Measurements from ENCODE around the gene NCF2. TPM values are rescaled to one million over a fixed set of nuclear protein-coding genes. Genes with fewer than 3 reads are reported as not detected.

The NCF2 gene
- total and polyA plus RNA-seq, 4 donors, result 1.2 to 15.1 (median 7.5) TPM

- Histone ChIP-seq H3K27ac (ENCODE audit: low read depth in 1 of 2, low read length in 2 of 2) (peak overlapping the region; percentile 44 to 57), H3K9me3 (ENCODE audit: control insufficient read depth in 4 of 4, low read length in 3 of 4) (no peaks in the 10 kb centered on the region), H3K4me3 (ENCODE audit: low read depth in 1 of 3, low read length in 3 of 3) (no peak overlapping the region), H3K4me1 (ENCODE audit: control insufficient read depth in 4 of 4, insufficient read depth in 4 of 4, low read length in 3 of 4) (peaks cover 0 to 3% (median 0%) of the 10 kb centered on the region in 4 donors), H3K27me3 (ENCODE audit: control insufficient read depth in 4 of 4, insufficient read depth in 4 of 4, low read length in 3 of 4) (no peaks in the 10 kb centered on the region), H3K9ac (ENCODE audit: low read depth in 1 of 2, low read length in 2 of 2) (no peak overlapping the region), H3K36me3 (ENCODE audit: control insufficient read depth in 4 of 4, insufficient read depth in 3 of 4, low read depth in 1 of 4, low read length in 3 of 4) (no peaks in the 10 kb centered on the region)
- 85% methylated on average over 4 of the region's 4 CpGs for WGBS
- DNase-seq (ENCODE audit: low spot score), result no peak
- TF ChIP-seq REST (IDR thresholded peaks at IDR 0.05) (no peak), TAF1 (conservative IDR thresholded peaks at IDR 0.05) (no peak), JUND (IDR thresholded peaks at IDR 0.05) (no peak), GABPA (IDR thresholded peaks at IDR 0.05 in 1 of 2, conservative IDR thresholded peaks at IDR 0.05 in 1 of 2) (no peak), EGR1 (IDR thresholded peaks at IDR 0.05; ENCODE audit: low read depth in 2 of 2) (no peak), RAD21 (IDR thresholded peaks at IDR 0.05) (no peak), YY1 (IDR thresholded peaks at IDR 0.05) (no peak), FOXA2 (IDR thresholded peaks at IDR 0.05) (no peak)
- TF ChIP-seq, protein P1, sequence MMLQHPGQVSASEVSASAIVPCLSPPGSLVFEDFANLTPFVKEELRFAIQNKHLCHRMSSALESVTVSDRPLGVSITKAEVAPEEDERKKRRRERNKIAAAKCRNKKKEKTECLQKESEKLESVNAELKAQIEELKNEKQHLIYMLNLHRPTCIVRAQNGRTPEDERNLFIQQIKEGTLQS (IDR thresholded peaks at IDR 0.05), result no peak
Measured at GRCh38 chr1:183589874-183590243, 400 bp downstream of the NCF2 start.

- DNase-seq (ENCODE audit: low spot score), result no peak
- Histone ChIP-seq H3K36me3 (ENCODE audit: control insufficient read depth in 4 of 4, insufficient read depth in 3 of 4, low read depth in 1 of 4, low read length in 3 of 4) (no peaks in the 10 kb centered on the region), H3K4me3 (ENCODE audit: low read depth in 1 of 3, low read length in 3 of 3) (no peak overlapping the region), H3K4me1 (ENCODE audit: control insufficient read depth in 4 of 4, insufficient read depth in 4 of 4, low read length in 3 of 4) (peaks cover 0 to 3% (median 0%) of the 10 kb centered on the region in 4 donors), H3K9ac (ENCODE audit: low read depth in 1 of 2, low read length in 2 of 2) (no peak overlapping the region), H3K27me3 (ENCODE audit: control insufficient read depth in 4 of 4, insufficient read depth in 4 of 4, low read length in 3 of 4) (no peaks in the 10 kb centered on the region), H3K27ac (ENCODE audit: low read depth in 1 of 2, low read length in 2 of 2) (peak overlapping the region; percentile 44 to 57), H3K9me3 (ENCODE audit: control insufficient read depth in 4 of 4, low read length in 3 of 4) (no peaks in the 10 kb centered on the region)
- WGBS, result 88% methylated on average over 5 of the region's 5 CpGs
- TF ChIP-seq SP1 (IDR thresholded peaks at IDR 0.05) (no peak), EGR1 (IDR thresholded peaks at IDR 0.05; ENCODE audit: low read depth in 2 of 2) (no peak), GABPA (IDR thresholded peaks at IDR 0.05 in 1 of 2, conservative IDR thresholded peaks at IDR 0.05 in 1 of 2) (no peak), HNF4A (conservative IDR thresholded peaks at IDR 0.05) (no peak), JUND (IDR thresholded peaks at IDR 0.05) (no peak), YY1 (IDR thresholded peaks at IDR 0.05) (no peak), TAF1 (conservative IDR thresholded peaks at IDR 0.05) (no peak)
- TF ChIP-seq, protein P2, sequence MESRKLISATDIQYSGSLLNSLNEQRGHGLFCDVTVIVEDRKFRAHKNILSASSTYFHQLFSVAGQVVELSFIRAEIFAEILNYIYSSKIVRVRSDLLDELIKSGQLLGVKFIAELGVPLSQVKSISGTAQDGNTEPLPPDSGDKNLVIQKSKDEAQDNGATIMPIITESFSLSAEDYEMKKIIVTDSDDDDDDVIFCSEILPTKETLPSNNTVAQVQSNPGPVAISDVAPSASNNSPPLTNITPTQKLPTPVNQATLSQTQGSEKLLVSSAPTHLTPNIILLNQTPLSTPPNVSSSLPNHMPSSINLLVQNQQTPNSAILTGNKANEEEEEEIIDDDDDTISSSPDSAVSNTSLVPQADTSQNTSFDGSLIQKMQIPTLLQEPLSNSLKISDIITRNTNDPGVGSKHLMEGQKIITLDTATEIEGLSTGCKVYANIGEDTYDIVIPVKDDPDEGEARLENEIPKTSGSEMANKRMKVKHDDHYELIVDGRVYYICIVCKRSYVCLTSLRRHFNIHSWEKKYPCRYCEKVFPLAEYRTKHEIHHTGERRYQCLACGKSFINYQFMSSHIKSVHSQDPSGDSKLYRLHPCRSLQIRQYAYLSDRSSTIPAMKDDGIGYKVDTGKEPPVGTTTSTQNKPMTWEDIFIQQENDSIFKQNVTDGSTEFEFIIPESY (IDR thresholded peaks at IDR 0.05), result no peak
Measured at GRCh38 chr1:183589384-183589783, 875 bp downstream of the NCF2 start.

GRCh38 chr1:183588827-183589226 is 1.4 kb downstream of the NCF2 start:
- Histone ChIP-seq H3K36me3 (ENCODE audit: control insufficient read depth in 4 of 4, insufficient read depth in 3 of 4, low read depth in 1 of 4, low read length in 3 of 4) (no peaks in the 10 kb centered on the region), H3K9ac (ENCODE audit: low read depth in 1 of 2, low read length in 2 of 2) (no peak overlapping the region), H3K27ac (ENCODE audit: low read depth in 1 of 2, low read length in 2 of 2) (peak overlapping the region; percentile 15 to 57), H3K4me1 (ENCODE audit: control insufficient read depth in 4 of 4, insufficient read depth in 4 of 4, low read length in 3 of 4) (peaks cover 0 to 3% (median 0%) of the 10 kb centered on the region in 4 donors), H3K27me3 (ENCODE audit: control insufficient read depth in 4 of 4, insufficient read depth in 4 of 4, low read length in 3 of 4) (no peaks in the 10 kb centered on the region), H3K9me3 (ENCODE audit: control insufficient read depth in 4 of 4, low read length in 3 of 4) (no peaks in the 10 kb centered on the region), H3K4me3 (ENCODE audit: low read depth in 1 of 3, low read length in 3 of 3) (no peak overlapping the region)
- no peak for DNase-seq (ENCODE audit: low spot score)
- TF ChIP-seq EGR1 (IDR thresholded peaks at IDR 0.05; ENCODE audit: low read depth in 2 of 2) (no peak), RXRA (IDR thresholded peaks at IDR 0.05) (no peak), RAD21 (IDR thresholded peaks at IDR 0.05) (no peak), TAF1 (conservative IDR thresholded peaks at IDR 0.05) (no peak), SP1 (IDR thresholded peaks at IDR 0.05) (no peak), HNF4G (IDR thresholded peaks at IDR 0.05) (no peak), NR2F2 (IDR thresholded peaks at IDR 0.05) (no peak), CTCF (IDR thresholded peaks at IDR 0.05; ENCODE audit: low read depth, low read length, missing input control) (no peak), REST (IDR thresholded peaks at IDR 0.05) (no peak), HNF4A (conservative IDR thresholded peaks at IDR 0.05) (no peak), FOXA2 (IDR thresholded peaks at IDR 0.05) (no peak), FOXA1 (IDR thresholded peaks at IDR 0.05) (no peak)
